Mucosa of descending colon (tissue), 3 donors: Measurements from ENCODE around the gene TAS2R43. TPM values are rescaled to one million over a fixed set of nuclear protein-coding genes. Genes with fewer than 3 reads are reported as not detected.
A peak's percentile ranks its signal among the peaks of the same experiment; 100 is the strongest.

ENCODE experiments used
- ATAC-seq: fragments of 200-7000 bp; cut with Tn5 transposase; one replicate; pipeline ENCODE4 v1.9.1; 2020; ENCODE audit warnings: mild to moderate bottlenecking, moderate library complexity
- DNase-seq, 3 donors: peaks; one replicate each; pipeline ENCODE4 v3.0.0-alpha.2; 2020
- H3K36me3 ChIP-seq: fragments of 200-600 bp; one replicate; pipeline ENCODE4 v1.8.0; 2021; ENCODE audit warnings: low read depth, mild to moderate bottlenecking
- H3K4me1 ChIP-seq: fragments of 200-600 bp; one replicate; pipeline ENCODE4 v1.8.0; 2021; ENCODE audit warnings: low read depth, mild to moderate bottlenecking
- H3K4me3 ChIP-seq: fragments of 200-600 bp; one replicate; pipeline ENCODE4 v1.8.0; 2021; ENCODE audit warnings: mild to moderate bottlenecking
- H3K9me3 ChIP-seq: fragments of 200-600 bp; one replicate; pipeline ENCODE4 v1.8.0; 2021; ENCODE audit warnings: mild to moderate bottlenecking
- CTCF ChIP-seq: fragments of 200-600 bp; IDR thresholded peaks from one replicate; pipeline ENCODE4 v1.8.0; 2022; ENCODE audit warnings: antibody characterized with exemption, mild to moderate bottlenecking
- intact Hi-C, 2 donors: fragments of 100-400 bp; cut with DNase I in 1 of 2; cut with micrococcal nuclease in 1 of 2; formaldehyde crosslinking; loops; one replicate each; pipeline versions ENCODE4 v1.11.0 to v1.11.1; 2022; cut with DNase I, micrococcal nuclease
- total RNA-seq, 3 donors: library from RNA; stranded (reverse); fragmentation: NEBNext Ultra II Directional in 2 of 3; extraction: Animal tissue kit (Norgen Biotek cat#: 25700) in 2 of 3; gene quantifications; one replicate each; pipeline versions ENCODE4 v1.2.1 to v1.2.4, GENCODE V29; 2021 to 2023
- donor health status: DM: no; HTN: no; CAD: no; lungs with moderate emphysema.
- donor health status: DM: no; HTN: no; CAD: no.
- donor health status: DM: no; HTN: yes; CAD: no.

TAS2R43 gene
- total RNA-seq, 3 donors from 2014 or later = 0.51 to 1.3 TPM; not detected in 1

DNA sequence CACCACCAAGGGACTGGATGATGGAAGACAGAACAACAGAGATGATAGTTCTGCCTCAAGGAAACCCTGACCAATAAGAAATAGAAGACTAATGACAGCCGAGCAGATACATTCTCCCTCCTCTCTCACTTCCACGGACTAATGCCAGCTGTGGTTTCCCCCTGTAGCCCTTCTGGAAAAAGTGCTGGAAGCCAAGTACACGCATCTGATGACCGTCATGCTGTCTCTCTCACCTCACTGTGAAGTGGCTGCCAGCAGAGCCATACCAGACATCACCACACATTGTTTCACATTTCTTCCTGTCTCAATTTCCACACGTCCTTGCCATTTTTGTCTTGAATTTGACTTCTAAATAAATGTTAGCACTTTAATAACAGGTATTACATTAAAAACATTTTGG lies 2.9 kb downstream of the TAS2R43 start:
- Histone ChIP-seq H3K9me3 (no peaks in the 10 kb centered on the region), H3K36me3 (no peaks in the 10 kb centered on the region), H3K4me3 (no peak overlapping the region), H3K4me1 (no peaks in the 10 kb centered on the region)
- intact Hi-C loops = no loop called here
- no peak for TF ChIP-seq CTCF
- no peak for DNase-seq
- no peak for ATAC-seq

DNA sequence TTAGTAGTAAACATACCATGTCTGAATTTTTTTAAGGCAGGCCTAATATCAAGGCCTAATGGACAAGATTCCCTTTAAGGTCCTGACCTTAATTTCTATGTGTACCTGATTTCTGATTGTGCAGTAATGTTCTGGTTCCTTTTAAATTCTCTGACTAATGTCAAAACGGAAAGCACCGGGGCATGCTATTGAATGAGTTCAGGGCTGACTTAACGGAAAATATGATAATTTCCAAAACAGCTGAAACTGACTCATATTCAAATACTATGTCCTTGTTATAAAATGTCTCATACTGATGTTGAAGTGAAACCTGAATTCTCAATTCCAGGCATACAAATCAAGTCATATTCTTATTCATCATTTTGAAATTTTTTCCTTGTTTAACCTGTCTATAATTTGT lies 6.7 kb downstream of the TAS2R43 start:
- Histone ChIP-seq H3K36me3 (no peaks in the 10 kb centered on the region), H3K4me1 (no peaks in the 10 kb centered on the region), H3K9me3 (no peaks in the 10 kb centered on the region), H3K4me3 (no peak overlapping the region)
- no peak for TF ChIP-seq CTCF
- intact Hi-C loops = no loop called here
- no peak for ATAC-seq
- no peak for DNase-seq

- no peak overlapping the region for H3K4me3 ChIP-seq
- ATAC-seq (no peak), DNase-seq (no peak)
- intact Hi-C loops = no loop called here
- no peaks in the 10 kb centered on the region for H3K9me3 ChIP-seq
- no peaks in the 10 kb centered on the region for H3K4me1 ChIP-seq
- no peak for TF ChIP-seq CTCF
- no peaks in the 10 kb centered on the region for H3K36me3 ChIP-seq
Observed at GRCh38 chr12:11081987-11082386, 10.1 kb downstream of the TAS2R43 start.

DNA sequence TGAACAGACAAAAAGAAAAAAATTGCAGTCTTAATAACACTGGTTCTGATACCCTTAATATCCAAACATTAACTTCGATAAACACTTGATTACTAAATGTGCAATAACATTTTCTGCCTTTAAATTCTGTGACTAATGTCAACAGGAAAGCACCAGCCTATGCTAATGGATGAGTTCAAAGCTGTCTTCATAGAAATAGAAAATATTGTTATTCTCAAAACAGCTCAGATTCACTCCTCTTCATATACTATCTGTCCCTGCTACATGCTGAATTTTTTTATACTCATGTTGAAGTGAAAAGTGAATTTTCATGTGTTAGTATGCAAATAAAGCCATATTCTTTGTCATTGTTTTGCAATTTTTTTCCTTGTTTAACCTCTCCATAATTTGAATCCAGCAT lies 13.9 kb downstream of the TAS2R43 start:
- ATAC-seq = no peak
- no peak for DNase-seq
- Histone ChIP-seq H3K36me3 (no peaks in the 10 kb centered on the region), H3K4me3 (no peak overlapping the region), H3K9me3 (no peaks in the 10 kb centered on the region), H3K4me1 (no peaks in the 10 kb centered on the region)
- TF ChIP-seq CTCF = no peak
- intact Hi-C loops = no loop called here

DNA sequence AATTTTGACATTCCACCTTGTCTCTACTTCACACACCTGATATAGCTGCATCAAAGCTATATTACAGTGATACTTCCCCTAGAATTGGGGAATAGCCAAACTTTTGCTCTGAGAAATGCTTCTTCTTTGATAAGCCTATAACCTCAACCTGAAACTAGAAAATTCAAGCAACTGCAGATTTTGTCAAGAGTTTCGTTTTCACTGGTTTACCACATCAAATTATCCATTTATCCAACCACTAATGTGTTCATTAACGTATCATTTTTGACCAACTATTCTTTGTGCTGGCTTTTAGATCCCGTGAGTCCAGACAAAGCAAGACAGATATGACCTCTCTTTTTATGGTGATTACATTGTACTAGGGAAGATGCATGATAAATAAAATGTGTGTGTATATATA lies 16.5 kb downstream of the TAS2R43 start:
- no peak for TF ChIP-seq CTCF
- intact Hi-C loops = no loop called here
- ATAC-seq = no peak
- no peaks in the 10 kb centered on the region for H3K36me3 ChIP-seq
- H3K4me3 ChIP-seq = no peak overlapping the region
- no peaks in the 10 kb centered on the region for H3K9me3 ChIP-seq
- no peaks in the 10 kb centered on the region for H3K4me1 ChIP-seq
- no peak for DNase-seq

DNA sequence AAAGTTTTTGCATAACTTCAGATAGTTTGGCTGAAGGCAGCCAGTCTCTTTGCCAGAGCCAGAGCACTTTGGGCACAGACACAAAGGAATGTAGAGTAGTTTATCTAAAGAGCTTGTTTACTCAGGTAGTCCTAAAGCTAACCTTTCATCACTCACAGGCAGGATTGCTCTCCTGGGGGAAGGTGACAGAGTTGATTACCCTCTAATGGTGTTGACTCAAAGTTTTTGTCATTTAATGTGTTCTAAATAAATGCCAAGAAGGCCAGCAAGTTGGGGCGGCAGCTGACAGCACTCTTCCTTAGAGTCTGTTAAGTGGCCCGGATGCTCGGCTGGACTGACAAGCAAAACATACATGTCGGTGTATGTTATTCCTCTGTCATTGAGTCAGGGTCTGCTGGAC lies 20.7 kb downstream of the TAS2R43 start:
- DNase-seq = no peak
- H3K4me1 ChIP-seq = peaks cover 3% of the 10 kb centered on the region
- H3K9me3 ChIP-seq = no peaks in the 10 kb centered on the region
- peak; percentile 23 for ATAC-seq
- TF ChIP-seq CTCF = no peak
- H3K36me3 ChIP-seq = no peaks in the 10 kb centered on the region
- H3K4me3 ChIP-seq = no peak overlapping the region
- intact Hi-C loops = no loop called here
